MG63 (cell line): ENCODE measurements around the gene KLK10. TPM values are rescaled to one million over a fixed set of nuclear protein-coding genes. Genes with fewer than 3 reads are reported as not detected.

Experiments
- DNase-seq: peaks from one replicate; pipeline ENCODE4 v3.0.0-alpha.2; 2020
- H3K27me3 ChIP-seq: fragments of 250-450 bp; sonication (Bioruptor Pico); 2 replicates; pipeline ENCODE4 v1.5.1; 2020; ENCODE audit warnings: mild to moderate bottlenecking, moderate library complexity
- H3K36me3 ChIP-seq: fragments of 250-450 bp; sonication (Bioruptor Pico); 2 replicates; pipeline ENCODE4 v1.5.1; 2020; ENCODE audit warnings: mild to moderate bottlenecking, moderate library complexity
- H3K4me3 ChIP-seq: fragments of 250-450 bp; sonication (Bioruptor Pico); 2 replicates; pipeline ENCODE4 v1.5.1; 2020; ENCODE audit warnings: mild to moderate bottlenecking, moderate library complexity
- H3K9me3 ChIP-seq: fragments of 250-450 bp; sonication (Bioruptor Pico); 2 replicates; pipeline ENCODE4 v1.5.1; 2020; ENCODE audit warnings: mild to moderate bottlenecking, moderate library complexity
- total RNA-seq: library from RNA; depleted of rRNA; stranded (reverse); fragments of >200 nt; shearing (Covaris generic); gene quantifications from 2 replicates; pipeline ENCODE4 v1.2.3, GENCODE V29; 2014; ENCODE audit warnings: low replicate concordance; rRNA removed

The KLK10 gene
- total RNA-seq: 1.5 and 7.0 TPM in 2 replicates

- peak; percentile 36 for DNase-seq
- H3K9me3 ChIP-seq: no peaks in the 10 kb centered on the region; the same call in 1 of the 2 replicates
- peak within 1 kb of the TSS; percentile 10 for H3K4me3 ChIP-seq
- H3K27me3 ChIP-seq: peaks cover 43% of the 10 kb centered on the region
- H3K36me3 ChIP-seq: no peaks in the 10 kb centered on the region
Measured at GRCh38 chr19:51019544-51019925, at the start of gene KLK10. KLK10 (minus strand) TSS chr19:51019709; CDS start chr19:51019130, 579 bp downstream.

GRCh38 chr19:51066393-51067186 lies 47.1 kb upstream of the KLK10 start:
- H3K4me3 ChIP-seq: no peak overlapping the region
- no peaks in the 10 kb centered on the region for H3K9me3 ChIP-seq
- no peaks in the 10 kb centered on the region; the same call in none of the 2 replicates for H3K27me3 ChIP-seq
- no peak for DNase-seq
- H3K36me3 ChIP-seq: no peaks in the 10 kb centered on the region

GRCh38 chr19:51065221-51065960 lies 45.9 kb upstream of the KLK10 start:
- H3K9me3 ChIP-seq: no peaks in the 10 kb centered on the region
- DNase-seq: no peak
- peak overlapping the region; percentile 25 for H3K4me3 ChIP-seq
- no peaks in the 10 kb centered on the region for H3K36me3 ChIP-seq
- H3K27me3 ChIP-seq: peaks cover 5% of the 10 kb centered on the region; the same call in 1 of the 2 replicates

GRCh38 chr19:51064534-51065220 lies 45.2 kb upstream of the KLK10 start, which contains the start of gene KLK13:
KLK13 (minus strand) TSS chr19:51065092; CDS start chr19:51065067, 25 bp downstream.
- H3K27me3 ChIP-seq: peaks cover 10% of the 10 kb centered on the region; the same call in 1 of the 2 replicates
- H3K9me3 ChIP-seq: no peaks in the 10 kb centered on the region
- DNase-seq: peak; percentile 86
- H3K4me3 ChIP-seq: peak within 1 kb of the TSS; percentile 25
- H3K36me3 ChIP-seq: no peaks in the 10 kb centered on the region

GRCh38 chr19:51063664-51064063 lies 44.2 kb upstream of the KLK10 start:
- Histone ChIP-seq H3K4me3 (no peak overlapping the region), H3K27me3 (peaks cover 14% of the 10 kb centered on the region), H3K9me3 (no peaks in the 10 kb centered on the region), H3K36me3 (no peaks in the 10 kb centered on the region)
- no peak for DNase-seq

- peaks cover 26% of the 10 kb centered on the region for H3K27me3 ChIP-seq
- no peaks in the 10 kb centered on the region for H3K9me3 ChIP-seq
Measured at GRCh38 chr19:51060973-51061372, 41.5 kb upstream of the KLK10 start.

GRCh38 chr19:51060336-51060735 lies 40.8 kb upstream of the KLK10 start:
- Histone ChIP-seq H3K4me3 (no peak overlapping the region), H3K36me3 (no peaks in the 10 kb centered on the region), H3K27me3 (peaks cover 26% of the 10 kb centered on the region), H3K9me3 (no peaks in the 10 kb centered on the region)
- DNase-seq: no peak

More at GRCh38 chr19:51060973-51061372, 41.5 kb upstream of the KLK10 start:
- H3K36me3 ChIP-seq: no peaks in the 10 kb centered on the region
- DNase-seq: no peak
- no peak overlapping the region for H3K4me3 ChIP-seq

GRCh38 chr19:51059715-51060114 lies 40.2 kb upstream of the KLK10 start:
- no peak for DNase-seq
- no peaks in the 10 kb centered on the region for H3K9me3 ChIP-seq
- no peak overlapping the region for H3K4me3 ChIP-seq
- H3K27me3 ChIP-seq: peaks cover 30% of the 10 kb centered on the region
- no peaks in the 10 kb centered on the region for H3K36me3 ChIP-seq

GRCh38 chr19:51055866-51056265 lies 36.4 kb upstream of the KLK10 start:
- Histone ChIP-seq H3K27me3 (peaks cover 38% of the 10 kb centered on the region), H3K9me3 (no peaks in the 10 kb centered on the region), H3K36me3 (no peaks in the 10 kb centered on the region), H3K4me3 (no peak overlapping the region)
- no peak for DNase-seq

- Histone ChIP-seq H3K9me3 (no peaks in the 10 kb centered on the region), H3K27me3 (no peaks in the 10 kb centered on the region; the same call in 1 of the 2 replicates), H3K36me3 (no peaks in the 10 kb centered on the region), H3K4me3 (no peak overlapping the region)
- no peak for DNase-seq
Measured at GRCh38 chr19:51047031-51047335, 27.5 kb upstream of the KLK10 start.

GRCh38 chr19:51044327-51044726 lies 24.8 kb upstream of the KLK10 start:
- H3K27me3 ChIP-seq: no peaks in the 10 kb centered on the region; the same call in 1 of the 2 replicates
- H3K36me3 ChIP-seq: no peaks in the 10 kb centered on the region
- no peaks in the 10 kb centered on the region for H3K9me3 ChIP-seq
- H3K4me3 ChIP-seq: no peak overlapping the region
- DNase-seq: no peak

- H3K9me3 ChIP-seq: no peaks in the 10 kb centered on the region
- H3K27me3 ChIP-seq: no peaks in the 10 kb centered on the region; the same call in 1 of the 2 replicates
- H3K4me3 ChIP-seq: no peak overlapping the region
- no peaks in the 10 kb centered on the region for H3K36me3 ChIP-seq
- DNase-seq: no peak
Measured at GRCh38 chr19:51043497-51043896, 24.0 kb upstream of the KLK10 start.

- Histone ChIP-seq H3K27me3 (peaks cover 4% of the 10 kb centered on the region; the same call in 1 of the 2 replicates), H3K9me3 (no peaks in the 10 kb centered on the region), H3K4me3 (no peak overlapping the region), H3K36me3 (no peaks in the 10 kb centered on the region)
- DNase-seq: no peak
Measured at GRCh38 chr19:51040151-51040550, 20.6 kb upstream of the KLK10 start.

GRCh38 chr19:51036519-51036918 lies 17.0 kb upstream of the KLK10 start:
- H3K4me3 ChIP-seq: no peak overlapping the region
- no peaks in the 10 kb centered on the region for H3K9me3 ChIP-seq
- H3K27me3 ChIP-seq: peaks cover 6% of the 10 kb centered on the region; the same call in 1 of the 2 replicates
- no peaks in the 10 kb centered on the region for H3K36me3 ChIP-seq
- no peak for DNase-seq

- Histone ChIP-seq H3K4me3 (no peak within 1 kb of the TSS), H3K36me3 (no peaks in the 10 kb centered on the region), H3K27me3 (peaks cover 6% of the 10 kb centered on the region; the same call in 1 of the 2 replicates), H3K9me3 (no peaks in the 10 kb centered on the region)
- no peak for DNase-seq
Measured at GRCh38 chr19:51034704-51035103, 15.2 kb upstream of the KLK10 start, which contains the start of gene KLK12. KLK12 (minus strand) TSS chr19:51035002; CDS start chr19:51034621, 381 bp downstream.

- Histone ChIP-seq H3K27me3 (peaks cover 6% of the 10 kb centered on the region; the same call in 1 of the 2 replicates), H3K36me3 (no peaks in the 10 kb centered on the region), H3K9me3 (no peaks in the 10 kb centered on the region), H3K4me3 (no peak overlapping the region)
- DNase-seq: no peak
Measured at GRCh38 chr19:51031880-51032225, 12.3 kb upstream of the KLK10 start.
